Tibial nerve (tissue), 4 donors: ENCODE data around the gene ALPI. TPM values are rescaled to one million over a fixed set of nuclear protein-coding genes. Genes with fewer than 3 reads are reported as not detected.

ENCODE experiments used
- DNase-seq, 2 donors: peaks; one replicate each; pipeline ENCODE4 v3.0.0-alpha.2; 2019; ENCODE audit warnings: low spot score in 2 of 2
- H3K27ac ChIP-seq, 4 donors: fragments of 200-600 bp; sonication (generic) in 3 of 4; one replicate each; pipeline ENCODE4 v1.5.1; 2017 to 2019; ENCODE audit warnings: mild to moderate bottlenecking in 1 of 4
- H3K27me3 ChIP-seq, 2 donors: fragments of 200-600 bp; sonication (generic) in 1 of 2; one replicate each; pipeline versions ENCODE4 v1.5.1 to v1.6.0; 2017 to 2019
- H3K36me3 ChIP-seq, 3 donors: fragments of 200-600 bp; sonication (generic); one replicate each; pipeline ENCODE4 v1.5.1; 2018 to 2019
- H3K4me1 ChIP-seq, 4 donors: fragments of 200-600 bp; sonication (generic) in 3 of 4; one replicate each; pipeline ENCODE4 v1.5.1; 2017 to 2019
- H3K4me3 ChIP-seq, 4 donors: fragments of 200-600 bp; sonication (generic) in 3 of 4; one replicate each; pipeline ENCODE4 v1.5.1; 2017 to 2019; ENCODE audit warnings: mild to moderate bottlenecking in 1 of 4, moderate library complexity in 1 of 4
- H3K9me3 ChIP-seq, 4 donors: fragments of 200-600 bp; sonication (generic) in 3 of 4; one replicate each; pipeline ENCODE4 v1.5.1; 2017 to 2019
- CTCF ChIP-seq, 5 experiments: fragments of 200-600 bp in 3 of 5; fragments of 450-650 bp in 2 of 5; sonication (generic) in 3 of 5; IDR thresholded peaks; one replicate each; pipeline ENCODE4 v1.5.1; 2016 to 2019; ENCODE audit warnings: antibody characterized with exemption in 5 of 5, mild to moderate bottlenecking in 3 of 5, moderate library complexity in 2 of 5
- EP300 ChIP-seq, 2 donors: sonication (generic); formaldehyde crosslinking; IDR thresholded peaks; one replicate each; pipeline ENCODE4 v1.6.1; 2017; ENCODE audit warnings: antibody characterized with exemption in 2 of 2, mild to moderate bottlenecking in 1 of 2
- POLR2A ChIP-seq, 2 donors: fragments of 450-650 bp; IDR thresholded peaks; one replicate each; pipeline ENCODE4 v1.6.1; 2017; ENCODE audit warnings: antibody characterized with exemption in 2 of 2, mild to moderate bottlenecking in 2 of 2, moderate library complexity in 2 of 2
- WGBS, 2 donors: methylation state at CpG; one replicate each; pipeline ENCODE4 v1.1.5; 2018; 5-methylcytosine and 5-hydroxymethylcytosine counted together
- total RNA-seq, 4 donors: library from RNA; depleted of rRNA; stranded (reverse); fragments of >200 nt; gene quantifications; one replicate each; pipeline ENCODE4 v1.1.0, GENCODE V29; 2016

ALPI gene
- total RNA-seq, 4 donors from 2014 or later, result not detected

- H3K4me1 ChIP-seq, result peaks cover 0 to 4% (median 0%) of the 10 kb centered on the region in 4 donors
- H3K36me3 ChIP-seq, result no peaks in the 10 kb centered on the region
- 72 to 78% methylated on average over 8 of the region's 8 CpGs for WGBS, 2 donors
- peaks cover 0 to 18% of the 10 kb centered on the region in 2 donors for H3K27me3 ChIP-seq
- no peak overlapping the region for H3K4me3 ChIP-seq
- TF ChIP-seq CTCF (IDR thresholded peaks at IDR 0.05) (no peak), EP300 (IDR thresholded peaks at IDR 0.05) (no peak), POLR2A (IDR thresholded peaks at IDR 0.05) (no peak)
- no peak for DNase-seq
- no peak overlapping the region for H3K27ac ChIP-seq
- H3K9me3 ChIP-seq, result no peaks in the 10 kb centered on the region
These were observed 36.4 kb downstream of the ALPI start for GRCh38 chr2:232492236-232492848.

- no peak overlapping the region for H3K4me3 ChIP-seq
- 85 to 90% methylated on average over 22 to 24 of the region's 24 CpGs for WGBS, 2 donors
- H3K36me3 ChIP-seq, result no peaks in the 10 kb centered on the region
- H3K4me1 ChIP-seq, result no peaks in the 10 kb centered on the region
- no peaks in the 10 kb centered on the region for H3K9me3 ChIP-seq
- no peak for DNase-seq
- peaks cover 0 to 14% of the 10 kb centered on the region in 2 donors for H3K27me3 ChIP-seq
- TF ChIP-seq EP300 (IDR thresholded peaks at IDR 0.05) (no peak), CTCF (IDR thresholded peaks at IDR 0.05) (no peak), POLR2A (IDR thresholded peaks at IDR 0.05) (no peak)
- H3K27ac ChIP-seq, result no peak overlapping the region
These were observed 37.2 kb downstream of the ALPI start for GRCh38 chr2:232492963-232493700.

- 82 to 87% methylated on average over 10 of the region's 10 CpGs for WGBS, 2 donors
- H3K9me3 ChIP-seq, result no peaks in the 10 kb centered on the region
- no peaks in the 10 kb centered on the region for H3K4me1 ChIP-seq
- TF ChIP-seq CTCF (IDR thresholded peaks at IDR 0.05) (no peak), EP300 (IDR thresholded peaks at IDR 0.05) (no peak), POLR2A (IDR thresholded peaks at IDR 0.05) (no peak)
- H3K4me3 ChIP-seq, result no peak overlapping the region
- no peak for DNase-seq
- no peaks in the 10 kb centered on the region for H3K36me3 ChIP-seq
- no peak overlapping the region for H3K27ac ChIP-seq
- H3K27me3 ChIP-seq, result peaks cover 0 to 7% of the 10 kb centered on the region in 2 donors
These were observed 37.9 kb downstream of the ALPI start for GRCh38 chr2:232493701-232494474.

GRCh38 chr2:232494542-232494941 lies 38.6 kb downstream of the ALPI start:
- no peak overlapping the region for H3K4me3 ChIP-seq
- no peak for TF ChIP-seq EP300 (IDR thresholded peaks at IDR 0.05)
- TF ChIP-seq POLR2A (IDR thresholded peaks at IDR 0.05), result no peak
- TF ChIP-seq CTCF (IDR thresholded peaks at IDR 0.05), result no peak

More at GRCh38 chr2:232494542-232494941, 38.6 kb downstream of the ALPI start:
- H3K27me3 ChIP-seq, result peaks cover 0 to 4% of the 10 kb centered on the region in 2 donors
- no peak overlapping the region for H3K27ac ChIP-seq
- 92 to 100% methylated on average over 2 to 4 of the region's 5 CpGs for WGBS, 2 donors
- DNase-seq, result no peak
- H3K4me1 ChIP-seq, result no peaks in the 10 kb centered on the region
- no peaks in the 10 kb centered on the region for H3K36me3 ChIP-seq
- H3K9me3 ChIP-seq, result no peaks in the 10 kb centered on the region
